ENCODE measurements around the gene NEU2.

The NEU2 gene

GRCh38 chr2:233041722-233042323, 9.4 kb downstream of the NEU2 start:
- DNase-seq (ENCODE audit: extremely low spot score): no peak
- POLR2A ChIA-PET: no interaction called here
- CTCF ChIA-PET: interaction anchor here (0.9 kb wide), 1 partner anchor 12 kb away, joined by 4 read pairs; no protein-coding TSS in a partner anchor
- TF ChIP-seq NFRKB (IDR thresholded peaks at IDR 0.05) (no peak), TARDBP (IDR thresholded peaks at IDR 0.05) (no peak), CTBP1 (IDR thresholded peaks at IDR 0.05; ENCODE audit: borderline replicate concordance) (no peak)

GRCh38 chr2:233042549-233042948, 10.1 kb downstream of the NEU2 start:
- TF ChIP-seq SUZ12 (IDR thresholded peaks at IDR 0.05) (no peak), NFRKB (IDR thresholded peaks at IDR 0.05) (no peak), CTBP1 (IDR thresholded peaks at IDR 0.05; ENCODE audit: borderline replicate concordance) (no peak)
- ChIA-PET POLR2A (no interaction called here), CTCF (no interaction called here)
- DNase-seq (ENCODE audit: extremely low spot score): no peak

GRCh38 chr2:233044974-233045605, 12.6 kb downstream of the NEU2 start:
- CTCF ChIA-PET: no interaction called here
- TF ChIP-seq ZNF384 (IDR thresholded peaks at IDR 0.05) (no peak), TARDBP (IDR thresholded peaks at IDR 0.05) (no peak), ARNT (IDR thresholded peaks at IDR 0.05) (no peak), FOXA1 (IDR thresholded peaks at IDR 0.05) (no peak), FOXK2 (IDR thresholded peaks at IDR 0.05) (no peak), LEF1 (IDR thresholded peaks at IDR 0.05; ENCODE audit: borderline replicate concordance) (no peak), PKNOX1 (IDR thresholded peaks at IDR 0.05) (no peak), CTBP1 (IDR thresholded peaks at IDR 0.05; ENCODE audit: borderline replicate concordance) (no peak)
- no peak for DNase-seq (ENCODE audit: extremely low spot score)
- POLR2A ChIA-PET: interaction anchor here (1.4 kb wide), 1 partner anchor 17 kb away, joined by 3 read pairs; no protein-coding TSS in a partner anchor

GRCh38 chr2:233047206-233047605, 14.7 kb downstream of the NEU2 start:
- CTCF ChIA-PET: interaction anchor here (0.6 kb wide), 1 partner anchor 8 kb away, joined by 4 read pairs; no protein-coding TSS in a partner anchor
- POLR2A ChIA-PET: no interaction called here
- DNase-seq (ENCODE audit: extremely low spot score): no peak
- TF ChIP-seq ARNT (IDR thresholded peaks at IDR 0.05) (no peak), CTBP1 (IDR thresholded peaks at IDR 0.05; ENCODE audit: borderline replicate concordance) (no peak), LEF1 (IDR thresholded peaks at IDR 0.05; ENCODE audit: borderline replicate concordance) (no peak), FOXM1 (IDR thresholded peaks at IDR 0.05; ENCODE audit: borderline replicate concordance) (no peak), NFRKB (IDR thresholded peaks at IDR 0.05) (no peak), SP1 (IDR thresholded peaks at IDR 0.05) (no peak), ZNF384 (IDR thresholded peaks at IDR 0.05) (no peak), FOXA1 (IDR thresholded peaks at IDR 0.05) (no peak), ELF4 (IDR thresholded peaks at IDR 0.05) (no peak), HDGF (IDR thresholded peaks at IDR 0.05; ENCODE audit: borderline replicate concordance) (no peak)

GRCh38 chr2:233047667-233048066, 15.2 kb downstream of the NEU2 start:
- no peak for DNase-seq (ENCODE audit: extremely low spot score)
- ChIA-PET CTCF (interaction anchor here (1.2 kb wide), 1 partner anchor 195 kb away, joined by 5 read pairs; no protein-coding TSS in a partner anchor), POLR2A (no interaction called here)

GRCh38 chr2:233048569-233049193, 16.2 kb downstream of the NEU2 start:
- POLR2A ChIA-PET: interaction anchor here (0.9 kb wide), 1 partner anchor 206 kb away, joined by 3 read pairs; no protein-coding TSS in a partner anchor
- CTCF ChIA-PET: interaction anchor here (1.2 kb wide), 1 partner anchor 196 kb away, joined by 5 read pairs; no protein-coding TSS in a partner anchor
- TF ChIP-seq FOXM1 (IDR thresholded peaks at IDR 0.05; ENCODE audit: borderline replicate concordance): no peak
- TF ChIP-seq TARDBP (IDR thresholded peaks at IDR 0.05): no peak
- TF ChIP-seq NFRKB (IDR thresholded peaks at IDR 0.05): no peak
- TF ChIP-seq ELF4 (IDR thresholded peaks at IDR 0.05): no peak
- TF ChIP-seq CTBP1 (IDR thresholded peaks at IDR 0.05; ENCODE audit: borderline replicate concordance): no peak
- TF ChIP-seq ZNF384 (IDR thresholded peaks at IDR 0.05): no peak
- TF ChIP-seq FOXA1 (IDR thresholded peaks at IDR 0.05): no peak
- DNase-seq (ENCODE audit: extremely low spot score): no peak

More at GRCh38 chr2:233047667-233048066, 15.2 kb downstream of the NEU2 start:
- TF ChIP-seq PKNOX1 (IDR thresholded peaks at IDR 0.05): no peak
- TF ChIP-seq HDGF (IDR thresholded peaks at IDR 0.05; ENCODE audit: borderline replicate concordance): no peak
- TF ChIP-seq NFRKB (IDR thresholded peaks at IDR 0.05): no peak
- no peak for TF ChIP-seq CTBP1 (IDR thresholded peaks at IDR 0.05; ENCODE audit: borderline replicate concordance)
- no peak for TF ChIP-seq SUZ12 (IDR thresholded peaks at IDR 0.05)
- TF ChIP-seq FOXA1 (IDR thresholded peaks at IDR 0.05): no peak
- no peak for TF ChIP-seq TARDBP (IDR thresholded peaks at IDR 0.05)
- no peak for TF ChIP-seq LEF1 (IDR thresholded peaks at IDR 0.05; ENCODE audit: borderline replicate concordance)
- no peak for TF ChIP-seq SP1 (IDR thresholded peaks at IDR 0.05)
- no peak for TF ChIP-seq FOXM1 (IDR thresholded peaks at IDR 0.05; ENCODE audit: borderline replicate concordance)
- TF ChIP-seq FOXK2 (IDR thresholded peaks at IDR 0.05): no peak
- TF ChIP-seq ELF4 (IDR thresholded peaks at IDR 0.05): no peak
- TF ChIP-seq BHLHE40 (IDR thresholded peaks at IDR 0.05; ENCODE audit: borderline replicate concordance): no peak
- no peak for TF ChIP-seq ARNT (IDR thresholded peaks at IDR 0.05)
- no peak for TF ChIP-seq L3MBTL2 (conservative IDR thresholded peaks at IDR 0.05)
- no peak for TF ChIP-seq ZNF384 (IDR thresholded peaks at IDR 0.05)

Measured in HEK293T (cell line).